Colonic mucosa (tissue), 4 donors: ENCODE data around the gene AHCYL1. TPM values are rescaled to one million over a fixed set of nuclear protein-coding genes. Genes with fewer than 3 reads are reported as not detected.

ENCODE experiments used
- DNase-seq: peaks from one replicate; pipeline ENCODE4 v3.0.0-alpha.2; 2020
- H3K27ac ChIP-seq: fragments of 200-600 bp; one replicate; pipeline ENCODE4 v1.8.0; 2021
- H3K27me3 ChIP-seq: fragments of 200-600 bp; one replicate; pipeline ENCODE4 v1.8.0; 2021
- H3K36me3 ChIP-seq: fragments of 200-600 bp; one replicate; pipeline ENCODE4 v1.8.0; 2021
- H3K4me1 ChIP-seq: fragments of 200-600 bp; one replicate; pipeline ENCODE4 v1.8.0; 2021; ENCODE audit warnings: mild to moderate bottlenecking
- H3K4me3 ChIP-seq: fragments of 200-600 bp; one replicate; pipeline ENCODE4 v1.8.0; 2021
- H3K9ac ChIP-seq, 2 donors: one replicate each; pipeline ENCODE4 v1.7.0; 2013; ENCODE audit warnings: control low read depth in 2 of 2, low read depth in 2 of 2, low read length in 2 of 2
- H3K9me3 ChIP-seq: fragments of 200-600 bp; one replicate; pipeline ENCODE4 v1.8.0; 2021
- CTCF ChIP-seq: fragments of 200-600 bp; IDR thresholded peaks from one replicate; pipeline ENCODE4 v1.8.0; 2022; ENCODE audit warnings: antibody characterized with exemption, mild to moderate bottlenecking
- intact Hi-C: fragments of 100-400 bp; cut with DNase I; formaldehyde crosslinking; loops from one replicate; pipeline ENCODE4 v1.14.1; 2022
- total RNA-seq, 2 donors: library from RNA; stranded (reverse); fragmentation: NEBNext Ultra II Directional in 1 of 2; extraction: Animal tissue kit (Norgen Biotek cat#: 25700) in 1 of 2; gene quantifications; one replicate each; pipeline ENCODE4 v1.2.1, GENCODE V29; 2021
- donor health status: healthy.
- donor health status: DM: no; HTN: no; CAD: no.
- donor health status: DM: no; HTN: no; CAD: no.

AHCYL1 gene
- total RNA-seq, 2 donors from 2014 or later = 108 to 115 TPM

- TF ChIP-seq CTCF = no peak
Observed at GRCh38 chr1:109963864-109964263, 20.7 kb upstream of the AHCYL1 start.

GRCh38 chr1:109969146-109969829 lies 15.3 kb upstream of the AHCYL1 start:
- TF ChIP-seq CTCF = no peak
- no peak overlapping the region for H3K4me3 ChIP-seq
- intact Hi-C loops = no loop called here

More at GRCh38 chr1:109963864-109964263, 20.7 kb upstream of the AHCYL1 start:
- intact Hi-C loops = no loop called here
- no peaks in the 10 kb centered on the region for H3K27me3 ChIP-seq
- no peaks in the 10 kb centered on the region for H3K9me3 ChIP-seq
- no peaks in the 10 kb centered on the region for H3K36me3 ChIP-seq
- no peak overlapping the region for H3K27ac ChIP-seq
- no peak overlapping the region for H3K4me3 ChIP-seq
- no peak overlapping the region for H3K9ac ChIP-seq
- no peak for DNase-seq
- no peaks in the 10 kb centered on the region for H3K4me1 ChIP-seq

GRCh38 chr1:109969907-109970306 lies 14.7 kb upstream of the AHCYL1 start:
- no peaks in the 10 kb centered on the region for H3K27me3 ChIP-seq
- H3K36me3 ChIP-seq = no peaks in the 10 kb centered on the region
- no peaks in the 10 kb centered on the region for H3K4me1 ChIP-seq
- no peaks in the 10 kb centered on the region for H3K9me3 ChIP-seq
- H3K27ac ChIP-seq = no peak overlapping the region
- DNase-seq = no peak
- H3K9ac ChIP-seq = no peak overlapping the region
- TF ChIP-seq CTCF = no peak
- intact Hi-C loops = no loop called here
- no peak overlapping the region for H3K4me3 ChIP-seq

More at GRCh38 chr1:109969146-109969829, 15.3 kb upstream of the AHCYL1 start:
- H3K9me3 ChIP-seq = no peaks in the 10 kb centered on the region
- no peak overlapping the region for H3K27ac ChIP-seq
- H3K4me1 ChIP-seq = no peaks in the 10 kb centered on the region
- DNase-seq = no peak
- H3K9ac ChIP-seq = no peak overlapping the region
- H3K36me3 ChIP-seq = no peaks in the 10 kb centered on the region
- H3K27me3 ChIP-seq = no peaks in the 10 kb centered on the region

GRCh38 chr1:109971559-109971958 lies 13.0 kb upstream of the AHCYL1 start:
- Histone ChIP-seq H3K27ac (no peak overlapping the region), H3K9me3 (no peaks in the 10 kb centered on the region), H3K4me1 (no peaks in the 10 kb centered on the region), H3K9ac (no peak overlapping the region), H3K36me3 (no peaks in the 10 kb centered on the region), H3K4me3 (no peak overlapping the region), H3K27me3 (no peaks in the 10 kb centered on the region)
- no peak for DNase-seq
- intact Hi-C loops = no loop called here
- no peak for TF ChIP-seq CTCF

- no peak for TF ChIP-seq CTCF
- no peak overlapping the region for H3K27ac ChIP-seq
- H3K4me1 ChIP-seq = no peaks in the 10 kb centered on the region
- H3K4me3 ChIP-seq = no peak overlapping the region
- H3K36me3 ChIP-seq = no peaks in the 10 kb centered on the region
- no peaks in the 10 kb centered on the region for H3K9me3 ChIP-seq
- no peaks in the 10 kb centered on the region for H3K27me3 ChIP-seq
- no peak for DNase-seq
- H3K9ac ChIP-seq = no peak overlapping the region
- intact Hi-C loops = no loop called here
Observed at GRCh38 chr1:109974191-109974590, 10.4 kb upstream of the AHCYL1 start.
